ENCODE data around the gene TADA2B.

- no peak for TF ChIP-seq CTCF (IDR thresholded peaks at IDR 0.05)
- no peak for TF ChIP-seq POLR2A (IDR thresholded peaks at IDR 0.05)
Measured at GRCh38 chr4:7052313-7052712, 9.1 kb downstream of the TADA2B start.
